ENCODE data around the gene ADAM20. TPM values are rescaled to one million over a fixed set of nuclear protein-coding genes. Genes with fewer than 3 reads are reported as not detected.

The ADAM20 gene
- total RNA-seq, 1 experiment from 2014 or later, result 0.50 TPM

DNA sequence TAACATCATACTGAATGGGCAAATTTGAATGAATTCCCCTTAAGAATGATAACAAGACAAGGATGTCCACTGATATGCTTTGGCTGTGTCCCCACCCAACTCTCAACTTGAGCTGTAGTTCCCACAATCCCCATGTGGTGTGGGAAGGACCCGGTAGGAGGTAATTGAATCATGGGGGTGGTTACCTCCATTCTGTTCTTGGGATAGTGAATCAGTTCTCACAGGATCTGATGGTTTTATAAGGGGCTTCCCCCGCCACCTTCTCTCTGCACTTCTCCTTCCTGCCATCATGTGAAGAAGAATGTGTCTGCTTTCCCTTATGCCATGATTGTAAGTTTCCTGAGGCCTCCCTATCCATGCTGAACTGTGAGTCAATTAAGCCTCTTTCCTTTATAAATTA, 36.3 kb upstream of the ADAM20 start:
- peaks cover 16% of the 10 kb centered on the region for H3K4me1 Mint-ChIP-seq
- ChIA-PET POLR2A (no interaction called here), CTCF (no interaction called here)
- DNase-seq (ENCODE audit: low spot score) (no peak), ATAC-seq (no peak)
- H3K4me3 Mint-ChIP-seq, result no peak overlapping the region
- no peaks in the 10 kb centered on the region; the same call in 1 of the 2 replicates for H3K27me3 Mint-ChIP-seq (ENCODE audit: low read depth)
- TF ChIP-seq ZNF232 (CRISPR knock-in tag; IDR thresholded peaks at IDR 0.05) (no peak), ZNF512 (CRISPR knock-in tag; IDR thresholded peaks at IDR 0.05; ENCODE audit: borderline replicate concordance) (no peak), ZBTB21 (CRISPR knock-in tag; IDR thresholded peaks at IDR 0.05; ENCODE audit: borderline replicate concordance) (no peak), NFATC4 (CRISPR knock-in tag; IDR thresholded peaks at IDR 0.05) (no peak), ZNF396 (CRISPR knock-in tag; IDR thresholded peaks at IDR 0.05; ENCODE audit: borderline replicate concordance) (no peak), ETV6 (CRISPR knock-in tag; IDR thresholded peaks at IDR 0.05) (no peak), TEAD1 (CRISPR knock-in tag; IDR thresholded peaks at IDR 0.05) (no peak), ARID4B (CRISPR knock-in tag; IDR thresholded peaks at IDR 0.05; ENCODE audit: borderline replicate concordance) (no peak), GRHL2 (CRISPR knock-in tag; IDR thresholded peaks at IDR 0.05; ENCODE audit: insufficient replicate concordance, severe bottlenecking) (no peak), OVOL2 (CRISPR knock-in tag; IDR thresholded peaks at IDR 0.05; ENCODE audit: borderline replicate concordance) (no peak), ZNF532 (CRISPR knock-in tag; IDR thresholded peaks at IDR 0.05; ENCODE audit: borderline replicate concordance) (no peak), EMX1 (CRISPR knock-in tag; IDR thresholded peaks at IDR 0.05) (no peak), NR3C1 (CRISPR knock-in tag; conservative IDR thresholded peaks at IDR 0.05; ENCODE audit: low read depth) (no peak), HMGA2 (CRISPR knock-in tag; IDR thresholded peaks at IDR 0.05) (no peak), AR (CRISPR knock-in tag; IDR thresholded peaks at IDR 0.05) (no peak)
- no peak overlapping the region for H3K27ac Mint-ChIP-seq
- H3K36me3 Mint-ChIP-seq, result peaks cover 17% of the 10 kb centered on the region
- peaks cover 15% of the 10 kb centered on the region for H3K9me3 Mint-ChIP-seq

Data from WTC11 (cell line).